GM18511 (cell line): ENCODE data around the gene VPS26C.

Source experiments
- ATAC-seq: cut with Tn5 transposase; IDR thresholded peaks from one replicate; pipeline ENCODE4 v1.9.1; 2021; ENCODE audit warnings: mild to moderate bottlenecking, moderate library complexity; ENCODE audit not compliant: unreplicated experiment

Gene VPS26C

GRCh38 chr21:37207441-37208009, 59.6 kb downstream of the VPS26C start:
- ATAC-seq, result peak; percentile 52

GRCh38 chr21:37206496-37206895, 60.6 kb downstream of the VPS26C start:
- ATAC-seq, result no peak

GRCh38 chr21:37204580-37204979, 62.6 kb downstream of the VPS26C start:
- ATAC-seq, result no peak

GRCh38 chr21:37202221-37203110, 64.7 kb downstream of the VPS26C start:
- no peak for ATAC-seq

- no peak for ATAC-seq
These were observed 66.3 kb downstream of the VPS26C start for GRCh38 chr21:37200641-37201480.

- ATAC-seq, result no peak
These were observed 67.8 kb downstream of the VPS26C start for GRCh38 chr21:37199057-37199924.

- no peak for ATAC-seq
These were observed 69.4 kb downstream of the VPS26C start for GRCh38 chr21:37197746-37198145.

- ATAC-seq, result no peak
These were observed 70.3 kb downstream of the VPS26C start for GRCh38 chr21:37196847-37197246.

GRCh38 chr21:37195610-37196009, 71.5 kb downstream of the VPS26C start:
- no peak for ATAC-seq

- ATAC-seq, result no peak
These were observed 72.1 kb downstream of the VPS26C start for GRCh38 chr21:37195059-37195458.

GRCh38 chr21:37193676-37194075, 73.5 kb downstream of the VPS26C start:
- ATAC-seq, result no peak

- ATAC-seq, result no peak
These were observed 74.1 kb downstream of the VPS26C start for GRCh38 chr21:37193006-37193405.

GRCh38 chr21:37192019-37192418, 75.1 kb downstream of the VPS26C start:
- no peak for ATAC-seq

GRCh38 chr21:37188825-37189224, 78.3 kb downstream of the VPS26C start:
- no peak for ATAC-seq

GRCh38 chr21:37186983-37187382, 80.2 kb downstream of the VPS26C start:
- ATAC-seq, result no peak

- no peak for ATAC-seq
These were observed 82.1 kb downstream of the VPS26C start for GRCh38 chr21:37184784-37185593.

GRCh38 chr21:37183749-37184148, 83.4 kb downstream of the VPS26C start:
- no peak for ATAC-seq

- no peak for ATAC-seq
These were observed 84.9 kb downstream of the VPS26C start for GRCh38 chr21:37182222-37182621.

- no peak for ATAC-seq
These were observed 86.1 kb downstream of the VPS26C start for GRCh38 chr21:37181059-37181458.

- ATAC-seq, result no peak
These were observed 90.4 kb downstream of the VPS26C start for GRCh38 chr21:37176716-37177115.
